Vagina (tissue), 2 donors: ENCODE results near the gene MEFV.

ENCODE experiments used
- CTCF ChIP-seq, 3 experiments: fragments of 450-650 bp in 2 of 3; fragments of 200-600 bp in 1 of 3; sonication (generic) in 1 of 3; IDR thresholded peaks; one replicate each; pipeline ENCODE4 v1.5.1; 2017 to 2019; ENCODE audit warnings: antibody characterized with exemption in 3 of 3, mild to moderate bottlenecking in 2 of 3, moderate library complexity in 2 of 3
- POLR2A ChIP-seq, 2 donors: fragments of 450-650 bp; IDR thresholded peaks; one replicate each; pipeline ENCODE4 v1.6.1; 2017; ENCODE audit warnings: antibody characterized with exemption in 2 of 2, mild to moderate bottlenecking in 2 of 2, moderate library complexity in 2 of 2

- TF ChIP-seq CTCF (IDR thresholded peaks at IDR 0.05): no peak
- no peak for TF ChIP-seq POLR2A (IDR thresholded peaks at IDR 0.05)
These were observed 47.9 kb upstream of the MEFV start for GRCh38 chr16:3304370-3304769.
